Activated T-helper 2 cell treated with anti-CD3 and anti-CD28 coated beads, Interferon-gamma antibody, Interleukin-2, Interleukin-4, amounts not matched to agents 10 μg/mL and 5 μg/mL and 100 μg/mL, durations not matched to agents 14 hours and 24 hours and 36 hours (primary cell): ENCODE measurements around the gene ECT2. TPM values are rescaled to one million over a fixed set of nuclear protein-coding genes. Genes with fewer than 3 reads are reported as not detected.
A peak's percentile ranks its signal among the peaks of the same experiment; 100 is the strongest.
"Not testable (repeated sequence)": the region's sequence is repeated elsewhere in the genome, so short reads cannot be mapped to it uniquely, and the experiment has no call there.

Source experiments
- DNase-seq: peaks from one replicate; pipeline ENCODE4 v3.0.0; 2021; ENCODE audit warnings: low spot score
- H3K27ac Mint-ChIP-seq: one replicate; pipeline ENCODE4 v1.8.0; 2021; ENCODE audit warnings: mixed read lengths
- H3K27me3 Mint-ChIP-seq: one replicate; pipeline ENCODE4 v1.8.0; 2021; ENCODE audit warnings: low read depth, mixed read lengths
- H3K36me3 Mint-ChIP-seq: one replicate; pipeline ENCODE4 v1.8.0; 2021; ENCODE audit warnings: low read depth, mixed read lengths
- H3K4me1 Mint-ChIP-seq: one replicate; pipeline ENCODE4 v1.8.0; 2021; ENCODE audit warnings: low read depth, mixed read lengths
- H3K4me3 Mint-ChIP-seq: one replicate; pipeline ENCODE4 v1.8.0; 2021; ENCODE audit warnings: low read depth, mild to moderate bottlenecking, moderate library complexity, mixed read lengths
- H3K9me3 Mint-ChIP-seq: one replicate; pipeline ENCODE4 v1.8.0; 2021; ENCODE audit warnings: mixed read lengths
- intact Hi-C: fragments of 100-400 bp; cut with micrococcal nuclease; formaldehyde crosslinking; loops from one replicate; pipeline ENCODE4 v1.15.1; 2023
- total RNA-seq: library from RNA; stranded (reverse); gene quantifications from 2 replicates; pipeline ENCODE4 v1.2.3, GENCODE V29; 2022

Gene ECT2
- total RNA-seq, 1 donor from 2014 or later, result 39.5 TPM

- H3K27me3 Mint-ChIP-seq, H3K4me3 Mint-ChIP-seq, H3K9me3 Mint-ChIP-seq, H3K4me1 Mint-ChIP-seq, H3K27ac Mint-ChIP-seq, DNase-seq, intact Hi-C loops: not testable (repeated sequence)
- H3K36me3 Mint-ChIP-seq, result peaks cover 13% of the 10 kb centered on the region
These were observed 76.7 kb downstream of the ECT2 start for GRCh38 chr3:172827231-172827630.

DNA sequence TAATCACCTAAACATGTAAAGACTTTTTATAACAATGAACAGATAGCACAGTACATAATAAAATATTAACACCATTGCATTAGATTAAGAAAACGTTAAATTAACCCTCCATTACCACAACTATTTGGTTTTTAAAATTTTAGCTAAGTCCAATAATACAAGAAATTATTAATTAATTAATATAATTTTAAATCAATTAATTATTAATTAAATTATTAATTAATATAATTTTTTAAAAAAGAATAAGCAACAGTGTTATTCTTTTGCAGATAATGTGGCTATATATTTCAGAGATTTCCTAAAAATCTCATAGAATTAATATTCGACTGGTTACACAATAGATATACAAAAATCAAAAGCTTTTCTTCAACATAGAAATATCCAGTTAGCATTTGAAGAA, 82.5 kb downstream of the ECT2 start:
- Mint-ChIP-seq H3K27me3 (peaks cover 9% of the 10 kb centered on the region), H3K9me3 (no peaks in the 10 kb centered on the region), H3K4me1 (no peaks in the 10 kb centered on the region), H3K36me3 (no peaks in the 10 kb centered on the region), H3K27ac (no peak overlapping the region), H3K4me3 (no peak overlapping the region)
- intact Hi-C loops, result no loop called here
- DNase-seq, result no peak

DNA sequence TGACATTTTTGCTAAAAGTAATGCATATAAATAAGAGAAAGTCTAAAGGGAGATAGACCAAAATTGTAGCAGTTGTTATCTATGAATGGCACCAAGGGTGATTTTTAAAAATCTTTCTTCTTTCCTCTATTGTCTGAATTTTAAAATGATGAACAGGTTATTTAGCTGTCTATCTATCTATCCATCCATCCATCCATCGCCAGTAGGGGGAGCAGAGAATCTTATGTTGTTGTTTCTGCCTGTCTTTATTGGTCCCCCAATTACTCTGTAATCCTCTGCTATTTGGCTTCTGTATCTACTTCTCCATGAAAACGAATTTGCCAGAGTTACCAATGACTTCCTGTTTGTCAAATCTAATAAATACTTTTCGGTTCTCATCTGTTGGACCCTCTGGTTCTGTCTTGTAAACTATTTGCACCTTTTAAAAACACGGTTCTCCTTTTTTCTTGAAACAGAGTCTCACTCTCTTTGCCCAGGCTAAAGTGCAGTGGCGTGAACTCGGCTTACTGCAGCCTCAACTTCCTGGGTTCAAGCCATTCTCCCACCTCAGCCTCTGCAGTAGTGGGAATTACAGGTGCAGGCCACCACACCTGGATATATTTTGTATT, 86.0 kb downstream of the ECT2 start:
- Mint-ChIP-seq H3K36me3 (no peaks in the 10 kb centered on the region), H3K4me3 (no peak overlapping the region), H3K27me3 (peaks cover 17% of the 10 kb centered on the region), H3K4me1 (no peaks in the 10 kb centered on the region), H3K9me3 (no peaks in the 10 kb centered on the region), H3K27ac (no peak overlapping the region)
- intact Hi-C loops, result no loop called here
- no peak for DNase-seq

GRCh38 chr3:172839679-172840078, 89.2 kb downstream of the ECT2 start:
- intact Hi-C loops, result no loop called here
- no peak for DNase-seq
- Mint-ChIP-seq H3K4me3 (no peak overlapping the region), H3K9me3 (no peaks in the 10 kb centered on the region), H3K36me3 (no peaks in the 10 kb centered on the region), H3K27me3 (peaks cover 19% of the 10 kb centered on the region), H3K4me1 (no peaks in the 10 kb centered on the region), H3K27ac (no peak overlapping the region)

GRCh38 chr3:172840463-172840862, 89.9 kb downstream of the ECT2 start:
- no peak for DNase-seq
- Mint-ChIP-seq H3K4me1 (no peaks in the 10 kb centered on the region), H3K27me3 (peaks cover 18% of the 10 kb centered on the region), H3K27ac (no peak overlapping the region), H3K4me3 (no peak overlapping the region), H3K36me3 (no peaks in the 10 kb centered on the region), H3K9me3 (no peaks in the 10 kb centered on the region)
- intact Hi-C loops, result no loop called here

DNA sequence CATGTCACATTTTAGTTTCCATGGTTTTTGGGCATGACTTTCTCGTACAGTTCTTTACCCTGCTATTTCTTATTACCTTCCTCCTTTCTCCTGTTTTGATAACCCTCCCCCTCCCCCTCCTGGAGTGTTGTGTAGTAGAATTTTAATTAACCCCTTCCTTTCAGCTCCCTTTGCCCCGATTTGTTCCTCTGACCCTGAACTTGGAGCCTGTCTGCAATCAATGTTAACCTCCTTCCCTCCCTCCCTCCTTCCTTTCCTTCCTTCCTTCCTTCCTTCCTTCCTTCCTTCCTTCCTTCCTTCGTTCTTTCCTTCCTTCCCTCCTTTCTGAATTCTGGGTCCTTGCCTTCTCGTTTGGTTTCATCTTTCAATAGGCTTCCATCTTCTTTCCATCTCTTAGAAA, 90.4 kb downstream of the ECT2 start:
- Mint-ChIP-seq H3K4me3 (no peak overlapping the region), H3K27me3 (peaks cover 16% of the 10 kb centered on the region), H3K36me3 (no peaks in the 10 kb centered on the region), H3K9me3 (no peaks in the 10 kb centered on the region), H3K4me1 (peaks cover 1% of the 10 kb centered on the region), H3K27ac (no peak overlapping the region)
- intact Hi-C loops, result no loop called here
- no peak for DNase-seq

DNA sequence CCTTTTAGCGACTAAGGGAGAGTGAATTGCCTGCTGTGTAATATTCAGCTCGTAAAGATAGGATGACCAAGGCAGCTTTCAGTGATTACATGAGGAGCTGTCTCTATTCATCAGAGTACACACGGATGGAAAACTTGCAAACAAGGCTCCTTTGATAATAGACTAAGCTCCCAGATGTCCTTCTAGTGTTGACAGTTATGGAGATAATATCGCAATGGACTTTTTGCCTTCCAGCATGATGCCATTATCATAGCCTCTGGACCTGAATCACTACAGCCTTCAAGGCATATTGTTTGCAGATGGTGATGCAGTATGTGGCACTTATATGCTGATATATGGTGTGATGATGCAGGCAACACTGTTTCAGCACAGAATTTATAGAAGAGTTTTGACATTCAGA, 93.9 kb downstream of the ECT2 start:
- H3K27me3 Mint-ChIP-seq, result peaks cover 7% of the 10 kb centered on the region
- no peaks in the 10 kb centered on the region for H3K36me3 Mint-ChIP-seq
- no peak overlapping the region for H3K27ac Mint-ChIP-seq
- H3K4me3 Mint-ChIP-seq, result no peak overlapping the region
- intact Hi-C loops, result no loop called here
- no peaks in the 10 kb centered on the region for H3K9me3 Mint-ChIP-seq
- H3K4me1 Mint-ChIP-seq, result peaks cover 11% of the 10 kb centered on the region
- no peak for DNase-seq

DNA sequence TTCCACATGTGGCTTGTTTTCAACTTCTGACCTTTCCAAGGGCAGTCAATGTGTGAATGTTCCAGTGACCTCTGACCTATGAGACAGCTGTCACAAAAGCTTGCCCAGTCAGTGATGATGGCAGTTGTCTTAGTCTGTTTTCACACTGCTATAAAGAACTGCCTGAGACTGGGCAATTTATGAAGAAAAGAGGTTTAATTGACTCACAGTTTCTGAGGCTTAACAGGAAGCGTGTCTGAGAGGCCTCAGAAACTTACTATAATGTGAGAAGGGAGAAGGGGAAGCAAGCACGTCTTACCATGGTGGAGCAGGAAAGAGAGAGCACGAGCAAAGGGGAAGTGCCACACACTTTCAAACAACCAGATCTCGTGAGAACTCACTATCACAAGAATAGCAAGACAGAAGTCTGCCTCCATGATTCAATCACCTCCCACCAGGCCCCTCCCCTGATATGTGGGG, 95.6 kb downstream of the ECT2 start:
- peaks cover 11% of the 10 kb centered on the region for H3K4me1 Mint-ChIP-seq
- peak overlapping the region; percentile 68 for H3K27ac Mint-ChIP-seq
- H3K36me3 Mint-ChIP-seq, result no peaks in the 10 kb centered on the region
- no peak for DNase-seq
- H3K9me3 Mint-ChIP-seq, result no peaks in the 10 kb centered on the region
- peaks cover 11% of the 10 kb centered on the region for H3K27me3 Mint-ChIP-seq
- H3K4me3 Mint-ChIP-seq, result no peak overlapping the region
- intact Hi-C loops, result no loop called here

DNA sequence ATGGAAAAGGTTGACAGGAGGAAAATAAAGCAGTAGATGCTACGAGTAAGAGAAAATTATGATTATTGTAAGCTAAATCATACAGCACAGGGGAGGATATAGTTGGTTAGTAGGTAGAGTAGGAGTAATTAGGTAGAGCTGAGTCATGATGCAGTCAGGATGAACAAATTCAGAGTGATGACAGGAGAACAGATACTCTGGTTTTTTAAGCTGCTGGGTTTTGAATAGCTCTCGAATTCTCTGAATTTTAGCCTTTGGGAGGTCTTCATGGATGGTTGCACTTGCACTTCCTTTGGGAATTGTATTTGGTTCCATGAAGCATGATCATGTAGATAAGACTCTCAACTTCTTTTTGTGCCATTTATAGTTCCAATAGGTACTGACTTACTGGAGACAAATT, 96.2 kb downstream of the ECT2 start:
- Mint-ChIP-seq H3K4me1 (peaks cover 11% of the 10 kb centered on the region), H3K36me3 (no peaks in the 10 kb centered on the region), H3K27ac (no peak overlapping the region), H3K27me3 (peaks cover 10% of the 10 kb centered on the region), H3K9me3 (no peaks in the 10 kb centered on the region), H3K4me3 (no peak overlapping the region)
- intact Hi-C loops, result no loop called here
- no peak for DNase-seq

DNA sequence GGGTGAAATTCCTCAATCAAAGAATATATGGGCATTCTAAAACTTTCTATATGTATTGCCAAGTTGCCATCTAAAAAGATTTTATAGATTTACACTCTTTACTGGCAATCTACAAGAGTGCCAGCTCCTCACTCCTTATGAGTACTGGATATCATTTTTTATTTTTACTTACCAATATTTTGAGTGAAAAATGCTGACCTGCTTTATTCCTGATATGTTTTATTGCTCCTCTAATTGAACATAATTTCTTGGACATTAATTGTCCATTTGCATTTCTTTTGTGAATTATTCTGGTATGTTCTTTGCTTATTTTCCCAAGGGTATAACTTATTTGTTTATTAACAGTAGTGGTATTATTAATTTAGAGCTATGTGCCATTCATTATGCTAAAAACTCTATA, 96.8 kb downstream of the ECT2 start:
- no peak for DNase-seq

DNA sequence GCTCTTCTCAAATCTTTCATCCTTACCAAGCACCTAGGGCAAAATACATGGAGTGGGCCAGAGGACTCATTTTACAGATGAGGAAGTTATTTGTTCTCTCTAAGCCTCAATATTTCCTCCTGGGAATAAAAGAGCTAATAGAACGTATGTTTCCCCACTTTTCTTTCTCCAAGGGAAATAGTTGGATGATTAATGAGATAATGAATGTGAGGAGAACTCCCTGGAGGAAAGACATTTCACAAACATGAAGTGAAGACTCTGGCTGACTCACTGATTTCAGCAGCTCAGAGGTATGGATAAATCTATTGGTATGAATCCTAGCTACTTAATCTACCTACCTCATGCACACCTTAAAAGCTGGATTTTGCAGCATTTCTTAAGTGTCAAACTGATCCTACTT, 98.4 kb downstream of the ECT2 start:
- Mint-ChIP-seq H3K27me3 (peaks cover 8% of the 10 kb centered on the region), H3K4me3 (no peak overlapping the region), H3K27ac (no peak overlapping the region), H3K36me3 (no peaks in the 10 kb centered on the region), H3K4me1 (peaks cover 11% of the 10 kb centered on the region), H3K9me3 (no peaks in the 10 kb centered on the region)
- intact Hi-C loops, result no loop called here
- DNase-seq, result no peak

More for the DNA sequence above, 96.8 kb downstream of the ECT2 start:
- Mint-ChIP-seq H3K27ac (no peak overlapping the region), H3K4me1 (peaks cover 11% of the 10 kb centered on the region), H3K27me3 (peaks cover 10% of the 10 kb centered on the region), H3K9me3 (no peaks in the 10 kb centered on the region), H3K4me3 (no peak overlapping the region), H3K36me3 (no peaks in the 10 kb centered on the region)
- intact Hi-C loops, result no loop called here

- H3K27ac Mint-ChIP-seq, result no peak overlapping the region
- H3K4me3 Mint-ChIP-seq, result no peak overlapping the region
- no peaks in the 10 kb centered on the region for H3K4me1 Mint-ChIP-seq
- no peaks in the 10 kb centered on the region for H3K9me3 Mint-ChIP-seq
- peaks cover 17% of the 10 kb centered on the region for H3K27me3 Mint-ChIP-seq
- intact Hi-C loops, result no loop called here
- DNase-seq, result no peak
- H3K36me3 Mint-ChIP-seq, result no peaks in the 10 kb centered on the region
These were observed 102.5 kb downstream of the ECT2 start for GRCh38 chr3:172853005-172853404.

- Mint-ChIP-seq H3K36me3 (no peaks in the 10 kb centered on the region), H3K4me1 (no peaks in the 10 kb centered on the region), H3K9me3 (no peaks in the 10 kb centered on the region), H3K27ac (no peak overlapping the region), H3K4me3 (no peak overlapping the region), H3K27me3 (peaks cover 15% of the 10 kb centered on the region)
- intact Hi-C loops, result no loop called here
- no peak for DNase-seq
These were observed 103.6 kb downstream of the ECT2 start for GRCh38 chr3:172853921-172854666.
